ENCODE measurements around the gene CORIN. TPM values are rescaled to one million over a fixed set of nuclear protein-coding genes. Genes with fewer than 3 reads are reported as not detected.

CORIN gene
- total and polyA plus RNA-seq, 8 donors: 0.31 to 1.7 (median 0.39) TPM; not detected in 2

- Histone ChIP-seq H3K36me3 (no peaks in the 10 kb centered on the region), H3K4me1 (no peaks in the 10 kb centered on the region), H3K9me3 (no peaks in the 10 kb centered on the region), H3K4me3 (no peak overlapping the region), H3K27me3 (peaks cover 0 to 4% (median 0%) of the 10 kb centered on the region in 3 donors), H3K27ac (no peak overlapping the region)
- TF ChIP-seq EP300 (IDR thresholded peaks at IDR 0.05) (no peak), POLR2A (IDR thresholded peaks at IDR 0.05) (no peak), CTCF (IDR thresholded peaks at IDR 0.05) (no peak), POLR2AphosphoS5 (IDR thresholded peaks at IDR 0.05) (no peak)
- 44 to 55% (median 52%) methylated on average over 6 to 7 of the region's 7 CpGs for WGBS, 5 donors
- DNase-seq: peak in 1 of 2 donors; percentile 69
- intact Hi-C loops (cut with DNase I; ENCODE audit: low total_unique reads): no loop called here
Measured at GRCh38 chr4:47824840-47825239, 13.0 kb downstream of the CORIN start.

GRCh38 chr4:47819178-47819577 is 18.7 kb downstream of the CORIN start:
- TF ChIP-seq POLR2A (IDR thresholded peaks at IDR 0.05): no peak
- TF ChIP-seq CTCF (IDR thresholded peaks at IDR 0.05): no peak
- no peak for TF ChIP-seq POLR2AphosphoS5 (IDR thresholded peaks at IDR 0.05)
- no peak for TF ChIP-seq EP300 (IDR thresholded peaks at IDR 0.05)
- no peaks in the 10 kb centered on the region for H3K36me3 ChIP-seq
- H3K27me3 ChIP-seq: no peaks in the 10 kb centered on the region
- H3K9me3 ChIP-seq: no peaks in the 10 kb centered on the region
- no peak overlapping the region for H3K4me3 ChIP-seq
- 69 to 86% (median 79%) methylated on average over 1 of the region's 1 CpG for WGBS, 5 donors
- no peak for DNase-seq
- H3K4me1 ChIP-seq: no peaks in the 10 kb centered on the region
- intact Hi-C loops (cut with DNase I; ENCODE audit: low total_unique reads): no loop called here
- no peak overlapping the region for H3K27ac ChIP-seq

GRCh38 chr4:47817275-47817674 is 20.6 kb downstream of the CORIN start:
- no peak for DNase-seq
- H3K4me3 ChIP-seq: no peak overlapping the region
- intact Hi-C loops (cut with DNase I; ENCODE audit: low total_unique reads): no loop called here
- no peaks in the 10 kb centered on the region for H3K27me3 ChIP-seq
- H3K36me3 ChIP-seq: no peaks in the 10 kb centered on the region
- TF ChIP-seq POLR2A (IDR thresholded peaks at IDR 0.05) (no peak), EP300 (IDR thresholded peaks at IDR 0.05) (no peak), CTCF (IDR thresholded peaks at IDR 0.05) (no peak)
- H3K27ac ChIP-seq: no peak overlapping the region
- no peaks in the 10 kb centered on the region for H3K9me3 ChIP-seq
- no peaks in the 10 kb centered on the region for H3K4me1 ChIP-seq

GRCh38 chr4:47816748-47817147 is 21.1 kb downstream of the CORIN start:
- DNase-seq: no peak
- TF ChIP-seq EP300 (IDR thresholded peaks at IDR 0.05) (no peak), POLR2A (IDR thresholded peaks at IDR 0.05) (no peak), POLR2AphosphoS5 (IDR thresholded peaks at IDR 0.05) (no peak), CTCF (IDR thresholded peaks at IDR 0.05) (no peak)
- WGBS, 5 donors: 78 to 92% (median 86%) methylated on average over 2 of the region's 2 CpGs
- intact Hi-C loops (cut with DNase I; ENCODE audit: low total_unique reads): no loop called here
- Histone ChIP-seq H3K9me3 (no peaks in the 10 kb centered on the region), H3K27ac (no peak overlapping the region), H3K27me3 (no peaks in the 10 kb centered on the region), H3K4me3 (no peak overlapping the region), H3K36me3 (no peaks in the 10 kb centered on the region), H3K4me1 (no peaks in the 10 kb centered on the region)

Data from stomach (tissue), 9 donors.